GM18498 (cell line): Measurements from ENCODE around the gene SLC38A9.

ENCODE experiments used
- ATAC-seq: cut with Tn5 transposase; IDR thresholded peaks from one replicate; pipeline ENCODE4 v1.9.1; 2021; ENCODE audit warnings: mild to moderate bottlenecking, moderate library complexity; ENCODE audit not compliant: unreplicated experiment

The SLC38A9 gene

DNA sequence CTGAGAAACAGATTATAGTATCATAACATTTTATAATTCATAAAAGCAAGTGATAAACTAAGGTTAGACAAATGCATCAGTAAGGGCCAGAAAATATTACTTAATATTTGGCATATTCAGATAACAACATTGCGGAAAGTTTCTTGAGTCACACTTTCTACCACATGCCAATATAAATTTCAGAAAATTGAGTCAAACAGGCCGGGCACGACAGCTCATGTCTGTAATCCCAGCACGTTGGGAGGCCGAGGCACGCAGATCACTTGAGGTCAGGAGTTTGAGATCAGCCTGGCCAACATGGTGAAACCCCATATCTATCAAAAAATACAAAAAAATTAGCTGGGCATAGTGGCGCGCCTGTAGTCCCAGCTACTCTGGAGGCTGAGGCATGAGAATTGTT, 47.1 kb downstream of the SLC38A9 start:
- ATAC-seq, result no peak

DNA sequence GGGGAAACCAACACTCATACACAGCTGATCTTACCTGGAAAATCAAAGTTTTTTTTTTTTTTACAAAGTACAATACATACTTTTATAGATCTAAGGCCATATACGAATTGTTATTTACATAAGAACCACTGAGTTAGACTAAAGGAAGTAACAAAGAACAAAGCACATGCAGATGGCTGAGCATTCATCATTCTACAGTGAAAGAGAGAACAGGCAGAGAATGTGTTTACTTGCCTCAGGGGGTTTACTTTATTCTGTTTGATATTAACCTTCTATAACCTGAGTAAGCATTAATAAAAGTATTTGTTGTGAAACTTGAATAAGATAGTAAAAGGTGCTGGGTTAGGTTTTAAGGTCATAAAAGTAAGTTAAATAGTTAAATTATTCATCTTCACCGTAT, 54.7 kb downstream of the SLC38A9 start:
- ATAC-seq, result no peak

DNA sequence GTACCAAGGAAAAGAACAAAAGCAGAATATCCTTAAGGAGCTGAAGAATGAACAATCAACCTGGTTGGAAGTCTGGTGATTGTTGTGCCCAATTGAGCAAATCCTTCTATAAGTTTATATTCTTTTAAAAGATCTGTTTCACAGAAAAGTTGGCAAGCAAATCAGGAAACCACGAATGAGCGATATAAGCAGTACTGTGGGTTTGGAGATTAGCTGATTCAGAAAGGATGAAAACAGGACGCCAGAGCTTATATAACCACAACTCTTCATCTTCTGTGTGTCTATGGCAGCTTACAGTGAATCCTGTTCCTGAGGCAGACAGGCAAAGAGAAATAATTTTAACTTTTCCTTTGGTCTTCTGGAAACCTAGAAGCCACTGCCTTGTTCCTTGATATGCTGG, 61.7 kb downstream of the SLC38A9 start:
- ATAC-seq, result no peak

DNA sequence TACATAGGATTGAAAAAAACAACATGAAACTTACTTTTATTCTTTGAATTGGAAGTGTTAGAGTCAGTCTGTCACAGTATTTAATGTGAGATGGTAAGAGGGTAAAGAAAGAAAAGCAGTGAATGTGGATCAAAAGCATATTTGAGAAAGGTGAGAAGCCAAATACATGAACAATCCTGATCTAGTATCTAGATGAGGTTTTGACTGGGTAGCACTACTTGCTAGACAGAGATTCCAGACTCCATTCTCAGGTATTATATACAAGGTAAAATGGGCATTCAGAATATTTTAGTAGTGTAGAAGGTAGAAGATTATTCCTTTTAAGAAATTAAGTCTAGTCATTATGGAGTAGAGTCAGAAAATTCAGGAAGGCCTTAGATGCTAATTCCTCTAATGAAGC, 62.2 kb downstream of the SLC38A9 start:
- no peak for ATAC-seq

DNA sequence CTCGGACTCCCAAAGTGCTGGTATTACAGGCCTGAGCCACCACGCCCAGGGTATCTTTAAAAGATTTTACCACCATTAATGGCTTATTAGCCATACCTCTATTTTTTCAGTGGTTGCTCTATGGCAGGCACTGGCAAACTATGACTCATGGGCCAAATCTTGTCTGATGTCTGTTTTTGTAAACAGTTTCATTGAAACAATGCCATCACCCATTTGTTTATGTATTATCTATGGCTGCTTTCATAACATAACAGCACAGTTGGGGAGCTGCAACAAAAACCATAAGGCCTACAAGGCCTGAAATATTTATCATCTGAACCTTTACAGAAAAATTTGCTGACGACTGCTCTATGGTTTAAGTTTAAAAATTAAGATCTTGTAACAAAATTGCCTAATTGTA, 66.8 kb downstream of the SLC38A9 start:
- no peak for ATAC-seq

DNA sequence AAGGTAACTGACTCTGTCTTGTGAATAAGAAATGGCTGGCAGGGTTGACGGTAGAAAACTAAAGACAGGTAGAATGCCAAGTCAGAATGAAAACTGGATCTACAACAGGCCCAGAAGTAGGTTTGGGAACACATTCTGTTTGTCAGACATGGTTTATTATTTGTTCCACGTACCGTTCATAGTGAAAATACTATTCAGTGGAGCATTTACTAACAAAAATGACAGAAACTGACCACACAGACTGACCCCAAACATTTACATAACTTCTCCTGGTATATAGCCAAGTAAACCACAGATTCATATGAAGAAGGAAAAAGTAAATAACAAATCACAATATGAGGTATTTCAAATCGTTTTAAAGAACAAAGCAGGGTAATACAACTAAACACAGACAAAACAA, 73.7 kb downstream of the SLC38A9 start:
- ATAC-seq, result no peak

DNA sequence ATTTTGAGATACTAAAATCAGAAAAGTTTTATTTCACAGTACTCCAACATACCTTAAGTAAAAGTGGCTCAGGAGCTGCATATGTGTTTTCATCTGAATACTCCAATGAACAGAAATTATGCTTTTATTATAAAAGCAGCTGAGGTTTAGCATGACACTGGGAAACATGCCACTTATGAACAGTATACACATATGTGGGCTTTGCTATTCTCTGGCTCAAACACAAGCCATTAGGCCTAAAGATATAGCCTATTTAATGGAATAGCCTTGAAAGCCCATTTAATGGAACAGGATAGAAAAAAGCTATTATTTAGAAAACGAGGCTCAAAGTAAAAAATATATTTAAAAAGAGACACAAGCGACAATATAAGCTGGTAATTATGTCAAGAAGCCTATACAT, 74.1 kb downstream of the SLC38A9 start:
- ATAC-seq, result no peak

DNA sequence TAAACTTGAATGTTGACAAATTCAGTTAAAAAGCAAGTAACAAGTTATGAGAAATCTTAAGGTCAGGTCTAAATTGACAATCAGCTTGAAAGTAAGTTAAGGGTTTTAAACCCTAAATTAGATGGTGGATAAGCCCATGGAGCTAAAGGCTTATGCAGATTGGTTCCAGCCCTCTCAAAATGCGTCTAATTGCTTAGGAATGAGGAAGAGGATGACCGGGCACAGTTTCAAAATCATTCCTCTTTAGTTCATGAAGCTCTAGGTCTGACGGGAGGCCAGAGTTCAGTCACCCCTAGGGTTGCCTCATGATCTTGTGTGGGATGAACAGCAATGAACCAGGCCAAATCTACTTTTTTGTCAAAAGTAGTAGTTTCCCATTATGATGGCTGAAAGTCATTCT, 75.4 kb downstream of the SLC38A9 start:
- ATAC-seq, result no peak

DNA sequence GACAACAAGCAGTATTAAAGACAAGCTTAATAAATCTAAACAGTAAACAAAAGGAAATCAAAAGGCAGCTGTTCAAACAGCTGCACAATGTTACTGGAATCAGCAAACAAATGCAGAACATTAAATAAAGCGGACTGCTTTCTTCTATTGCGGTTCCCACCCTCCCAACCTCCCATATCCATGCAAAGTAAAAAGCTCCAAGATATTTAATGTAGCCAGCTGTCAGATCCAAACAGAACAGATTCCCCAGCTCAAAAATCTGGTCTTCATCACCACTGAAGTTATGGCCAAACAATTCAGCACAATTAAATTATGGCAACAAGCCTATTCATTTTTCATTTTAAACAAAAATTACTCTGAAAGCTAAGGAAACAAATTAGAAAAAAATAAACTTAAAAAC, 75.9 kb downstream of the SLC38A9 start:
- no peak for ATAC-seq

DNA sequence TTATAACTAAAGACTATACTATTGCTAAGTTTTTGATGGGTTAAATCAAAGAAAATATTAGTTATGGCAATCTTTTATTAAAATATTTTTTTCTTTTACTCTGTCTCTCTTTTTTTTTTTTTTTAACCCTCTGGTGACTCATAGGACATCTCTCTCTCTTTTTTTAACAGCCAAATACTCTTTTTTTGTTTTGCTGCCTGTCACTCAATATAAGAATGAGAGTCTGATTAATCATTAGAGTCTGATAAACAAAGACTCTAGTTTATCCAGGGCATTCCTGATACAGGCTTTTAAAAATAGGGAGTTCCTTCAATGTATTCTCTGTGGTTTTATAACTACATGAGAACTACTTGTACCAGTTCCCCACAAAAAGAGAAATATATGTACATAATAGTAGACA, 77.3 kb downstream of the SLC38A9 start:
- no peak for ATAC-seq

DNA sequence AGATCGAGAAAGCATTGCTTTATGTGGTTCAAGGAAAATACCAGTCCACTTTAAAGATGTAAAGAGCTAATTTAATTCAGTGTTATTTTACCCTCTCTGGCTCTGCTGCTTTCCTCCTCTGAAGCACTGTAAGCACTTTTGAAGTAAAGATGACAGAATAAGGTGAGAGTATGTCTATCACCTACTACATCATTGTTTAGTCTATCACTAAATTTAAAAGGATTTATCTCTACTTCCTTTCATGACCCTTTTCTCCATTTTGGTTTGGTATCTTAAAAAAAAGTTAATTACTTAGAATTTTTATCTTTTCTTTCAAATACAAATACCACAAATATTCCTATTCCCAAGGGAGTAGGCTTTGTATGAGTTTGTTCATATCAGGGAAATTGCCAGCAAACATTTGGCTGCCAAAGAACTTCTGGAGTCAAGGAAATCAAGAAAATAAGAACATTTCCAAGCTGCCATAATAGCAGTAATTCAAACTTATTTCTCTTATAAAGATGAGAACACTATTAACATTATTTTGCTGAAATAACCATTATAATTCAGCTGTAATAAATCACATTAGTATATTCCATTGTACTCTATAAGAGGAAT, 77.8 kb downstream of the SLC38A9 start:
- no peak for ATAC-seq

DNA sequence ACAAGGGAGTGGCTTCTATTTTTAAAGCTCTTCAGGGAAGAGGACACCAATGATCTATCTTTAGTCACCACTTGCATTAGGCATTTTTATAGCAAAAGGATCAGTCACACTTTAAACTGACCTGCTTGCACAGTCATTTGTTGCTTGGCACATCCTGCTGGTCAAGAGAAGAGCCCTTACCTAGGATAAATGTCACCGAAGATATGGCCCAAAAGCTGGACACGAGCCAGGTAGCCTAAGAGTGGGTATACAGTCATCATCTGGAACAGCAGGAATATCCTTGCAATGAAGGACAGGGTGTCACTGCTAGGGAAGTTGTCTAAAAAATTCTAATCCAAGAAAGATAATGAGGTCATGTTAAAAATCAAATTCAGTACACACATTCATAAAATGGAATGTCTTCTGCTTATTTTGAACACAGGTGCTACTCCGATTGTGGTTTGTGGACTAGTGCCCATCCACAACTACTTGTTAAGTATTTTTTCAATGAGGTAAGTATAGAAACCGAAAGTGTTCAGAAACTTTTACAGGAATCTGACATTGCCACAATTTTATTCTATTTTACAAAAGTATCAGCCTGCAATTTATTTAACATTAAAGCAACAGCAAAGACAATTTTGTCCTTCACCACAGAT, 78.4 kb downstream of the SLC38A9 start:
- no peak for ATAC-seq

DNA sequence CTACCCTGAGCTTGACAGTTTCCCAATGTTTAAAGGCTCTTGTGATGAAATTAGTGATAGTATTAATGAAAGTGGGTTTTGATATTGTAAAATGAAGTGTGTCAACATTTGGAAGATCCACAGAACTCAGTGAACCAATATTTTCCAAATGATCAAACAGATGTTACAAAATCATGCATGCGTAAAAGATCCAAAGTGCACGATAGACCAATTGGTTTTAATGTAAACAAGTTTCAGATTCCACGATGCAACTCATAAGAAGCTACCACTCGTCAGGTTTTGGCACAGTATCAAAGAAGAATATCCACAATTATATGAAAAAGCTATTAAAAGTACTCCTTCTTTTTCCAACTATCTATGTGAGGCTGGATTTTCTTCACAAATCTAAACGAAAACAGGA, 82.3 kb downstream of the SLC38A9 start:
- ATAC-seq, result no peak

DNA sequence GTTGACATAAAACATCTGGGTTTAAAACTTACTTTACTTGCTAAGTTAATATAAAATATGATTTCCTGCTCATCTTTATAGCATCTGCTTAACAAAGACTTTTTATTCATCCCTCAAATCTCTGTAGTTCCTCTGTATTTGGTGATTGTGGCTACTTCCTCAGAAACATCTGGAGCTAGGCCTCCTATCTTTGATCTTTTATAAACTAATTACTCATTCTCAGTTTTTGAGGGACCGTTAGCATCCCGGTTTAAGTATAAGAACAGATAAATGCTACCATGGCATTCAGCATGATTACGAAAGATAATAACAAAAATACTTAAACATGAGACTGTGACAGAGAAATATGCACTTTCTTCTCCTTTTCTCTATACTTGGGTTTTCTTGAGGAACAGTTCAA, 85.3 kb downstream of the SLC38A9 start:
- no peak for ATAC-seq

DNA sequence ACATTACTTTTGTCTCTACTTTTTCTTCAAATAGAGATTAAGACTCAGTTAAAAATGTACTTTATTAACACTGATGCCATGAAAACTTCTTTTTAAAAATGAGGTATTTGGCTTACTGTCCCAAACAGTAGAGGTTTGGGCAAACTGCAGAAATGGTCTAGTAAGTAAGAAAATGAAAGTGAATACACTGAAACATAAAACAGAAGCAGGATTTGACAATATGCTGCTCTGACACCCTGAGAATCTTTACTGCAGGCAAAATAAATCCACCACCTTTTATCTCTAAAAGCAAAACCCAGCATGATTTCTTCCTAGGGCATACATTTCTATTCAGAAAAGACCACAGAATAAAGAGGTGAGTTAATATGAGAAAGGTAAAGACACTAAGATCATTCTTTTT, 86.2 kb downstream of the SLC38A9 start:
- no peak for ATAC-seq

DNA sequence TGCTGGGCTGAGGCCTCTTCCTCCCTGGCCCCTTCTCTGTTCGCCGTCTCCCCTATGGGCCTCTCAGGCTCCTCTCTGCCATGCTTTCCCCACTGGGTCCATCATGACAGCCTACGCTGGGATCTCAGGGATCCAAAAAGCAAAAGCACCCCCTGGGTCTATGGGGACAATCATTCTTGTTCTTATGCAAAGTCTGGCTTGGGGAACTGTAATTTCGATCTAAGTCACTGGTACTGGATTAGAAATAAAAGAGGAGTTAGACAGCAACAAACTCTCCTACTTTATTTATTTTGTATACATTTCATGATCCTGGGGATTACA, 86.6 kb downstream of the SLC38A9 start:
- no peak for ATAC-seq

DNA sequence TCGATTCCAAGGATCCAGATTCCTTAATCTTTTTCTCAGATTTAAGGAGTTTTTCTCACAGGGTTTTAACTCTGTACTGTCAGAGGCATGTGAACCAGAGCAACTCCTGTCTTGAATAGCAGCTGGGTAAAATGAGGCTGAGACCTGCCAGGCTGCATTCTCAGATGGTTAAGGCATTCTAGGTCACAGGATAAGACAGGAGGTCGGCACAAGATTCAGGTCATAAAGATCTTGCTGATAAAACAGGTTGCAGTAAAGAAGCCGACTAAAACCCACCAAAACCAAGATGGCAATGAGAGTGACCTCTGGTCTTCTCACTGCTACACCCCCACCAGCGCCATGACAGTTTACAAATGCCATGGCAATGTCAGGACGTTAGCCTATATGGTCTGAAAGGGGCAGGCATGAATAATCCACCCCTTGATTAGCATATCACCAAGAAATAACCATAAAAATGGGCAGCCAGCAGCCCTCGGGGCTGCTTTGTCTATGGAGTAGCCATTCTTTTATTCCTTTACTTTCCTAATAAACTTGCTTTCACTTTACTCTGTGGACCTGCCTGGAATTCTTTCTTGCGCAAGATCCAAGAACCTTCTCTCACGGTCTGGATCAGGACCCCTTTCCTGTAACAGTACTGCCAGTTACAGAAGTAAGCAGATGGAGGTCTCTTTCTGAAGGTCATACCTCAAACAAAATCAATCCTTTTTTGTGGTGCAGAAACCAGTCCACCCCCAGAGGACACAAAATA, 87.1 kb downstream of the SLC38A9 start:
- no peak for ATAC-seq

DNA sequence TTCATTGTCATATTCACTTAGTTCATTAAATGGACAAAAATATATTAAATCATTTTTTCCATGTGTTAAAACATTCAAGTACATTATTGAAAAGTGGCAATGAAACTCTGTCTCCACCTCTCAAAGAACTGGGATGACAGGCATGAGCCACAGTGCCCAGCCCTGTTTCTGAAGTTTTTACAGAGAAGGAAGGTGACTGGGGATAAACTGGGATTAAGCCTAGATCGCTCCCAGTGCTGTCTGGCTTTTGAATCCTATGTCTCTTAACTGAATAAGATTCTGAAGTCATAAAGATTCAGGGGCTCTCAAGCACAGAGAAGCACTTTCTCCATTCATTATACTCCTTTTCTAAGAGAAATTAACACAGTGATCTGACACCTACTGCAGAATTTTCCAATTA, 88.3 kb downstream of the SLC38A9 start:
- no peak for ATAC-seq

DNA sequence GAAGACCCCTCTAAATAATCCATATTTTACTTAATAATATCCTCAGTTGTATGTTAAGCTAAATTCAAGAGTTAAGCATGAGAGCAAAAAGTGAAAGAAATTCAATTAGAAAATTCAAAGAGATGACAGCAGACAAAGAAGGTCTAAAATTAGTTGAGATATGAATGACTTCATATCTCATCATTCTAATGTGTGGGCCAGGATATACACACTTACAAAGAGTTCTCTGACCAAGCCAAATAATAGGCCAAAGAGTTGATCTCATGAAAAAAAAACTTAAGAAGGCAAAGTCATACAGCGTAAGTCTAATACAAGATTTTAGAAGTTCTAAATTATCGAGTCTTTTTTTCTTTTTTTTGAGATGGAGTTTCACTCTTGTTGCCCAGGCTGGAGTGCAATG, 89.7 kb downstream of the SLC38A9 start:
- no peak for ATAC-seq

DNA sequence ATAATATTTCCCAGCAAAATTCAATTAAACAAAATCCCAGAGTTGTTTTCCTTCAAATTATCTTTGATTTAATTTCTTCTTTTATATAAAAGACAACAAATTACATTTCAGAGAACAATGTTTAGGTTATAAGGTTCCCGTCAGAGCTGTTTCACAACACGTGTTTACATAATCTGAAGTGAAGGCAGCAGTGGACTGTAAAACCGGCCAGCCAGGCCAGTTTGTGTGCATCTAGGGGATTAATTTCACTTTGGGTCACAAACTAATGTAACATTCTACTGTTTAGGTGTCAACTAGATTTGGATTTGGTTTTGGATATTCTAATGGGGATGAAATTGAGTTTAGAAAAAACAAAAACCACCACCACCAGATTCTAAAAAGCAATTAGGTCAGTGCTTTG, 90.9 kb downstream of the SLC38A9 start:
- no peak for ATAC-seq

DNA sequence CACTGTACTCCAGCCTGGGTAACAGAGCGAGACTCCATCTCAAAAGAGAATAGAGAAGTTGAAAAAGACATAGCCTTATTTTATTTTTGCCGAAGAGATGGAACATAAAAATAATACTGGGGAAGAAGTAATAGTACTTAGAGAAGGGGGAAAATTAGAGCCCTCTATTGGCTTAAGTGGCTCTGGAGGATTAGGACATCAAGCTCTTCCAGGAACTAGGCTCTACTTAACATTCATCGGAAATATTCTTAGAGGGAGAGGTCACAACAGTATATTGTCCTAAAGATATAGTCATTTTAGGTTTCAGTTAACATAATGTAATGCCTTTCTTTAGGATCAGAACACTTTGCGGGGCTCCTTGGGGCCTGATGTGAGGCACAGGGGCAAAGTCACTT, 91.4 kb downstream of the SLC38A9 start:
- ATAC-seq, result no peak

DNA sequence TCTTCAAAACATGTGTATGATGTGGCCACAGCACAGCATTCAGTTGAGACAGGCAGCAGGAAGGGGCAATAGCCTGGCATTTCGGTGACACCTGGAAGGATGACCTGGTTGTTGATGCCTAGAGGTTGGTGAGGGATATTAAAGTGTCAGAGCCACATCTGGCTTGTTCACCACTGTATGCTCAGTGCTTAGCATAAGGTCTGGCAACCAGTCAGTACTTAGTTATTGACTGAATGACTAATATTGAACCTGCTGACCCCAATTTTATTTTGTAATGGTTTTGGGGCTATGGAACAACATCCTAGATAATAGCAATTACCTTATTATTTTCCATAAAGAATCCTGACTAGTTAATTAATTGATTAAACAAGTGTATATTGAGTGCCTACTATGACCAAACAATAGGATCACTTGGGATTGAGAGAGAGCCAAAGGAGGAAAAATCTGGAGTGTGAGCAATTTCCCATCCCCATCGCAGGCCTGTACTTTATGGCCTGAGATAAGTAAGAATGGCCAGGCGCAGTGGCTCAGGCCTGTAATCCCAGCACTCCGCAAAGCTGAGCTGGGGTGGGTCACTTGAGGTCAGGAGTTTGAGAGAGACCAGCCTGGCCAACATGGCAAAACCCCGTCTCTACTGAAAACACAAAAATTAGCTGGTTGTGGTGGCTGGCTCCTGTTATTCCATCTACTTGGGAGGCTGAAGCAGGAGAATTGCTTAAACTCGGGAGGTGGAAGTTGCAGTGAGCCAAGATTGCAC, 91.9 kb downstream of the SLC38A9 start:
- ATAC-seq, result no peak
